ENCODE measurements around the gene GABRG3.
A peak's percentile ranks its signal among the peaks of the same experiment; 100 is the strongest.
"Not testable (repeated sequence)": the region's sequence is repeated elsewhere in the genome, so short reads cannot be mapped to it uniquely, and the experiment has no call there.

Gene GABRG3

GRCh38 chr15:27353856-27354255 is 382.9 kb downstream of the GABRG3 start:
- no peak for DNase-seq

GRCh38 chr15:27358751-27359434 is 387.9 kb downstream of the GABRG3 start:
- peak; percentile 9 for DNase-seq

- no peak for DNase-seq
These were observed 388.6 kb downstream of the GABRG3 start for GRCh38 chr15:27359586-27359985.

GRCh38 chr15:27360316-27360715 is 389.3 kb downstream of the GABRG3 start:
- DNase-seq, result no peak

- no peak for DNase-seq
These were observed 390.5 kb downstream of the GABRG3 start for GRCh38 chr15:27361438-27361837.

- DNase-seq, result no peak
These were observed 394.5 kb downstream of the GABRG3 start for GRCh38 chr15:27365456-27365855.

- DNase-seq, result not testable (repeated sequence)
These were observed 406.4 kb downstream of the GABRG3 start for GRCh38 chr15:27377391-27377790.

GRCh38 chr15:27382361-27383025 is 411.5 kb downstream of the GABRG3 start:
- DNase-seq, result no peak

GRCh38 chr15:27383726-27384125 is 412.7 kb downstream of the GABRG3 start:
- no peak for DNase-seq

GRCh38 chr15:27392163-27392562 is 421.2 kb downstream of the GABRG3 start:
- DNase-seq, result no peak

GRCh38 chr15:27396521-27396920 is 425.5 kb downstream of the GABRG3 start:
- DNase-seq, result no peak

GRCh38 chr15:27396996-27397395 is 426.0 kb downstream of the GABRG3 start:
- no peak for DNase-seq

GRCh38 chr15:27398631-27399161 is 427.7 kb downstream of the GABRG3 start:
- DNase-seq, result no peak

GRCh38 chr15:27399241-27399640 is 428.3 kb downstream of the GABRG3 start:
- no peak for DNase-seq

GRCh38 chr15:27401471-27401870 is 430.5 kb downstream of the GABRG3 start:
- no peak for DNase-seq

GRCh38 chr15:27408428-27408827 is 437.4 kb downstream of the GABRG3 start:
- no peak for DNase-seq

- no peak for DNase-seq
These were observed 440.1 kb downstream of the GABRG3 start for GRCh38 chr15:27410996-27411605.

GRCh38 chr15:27412415-27412814 is 441.4 kb downstream of the GABRG3 start:
- DNase-seq, result no peak

- DNase-seq, result no peak
These were observed 443.3 kb downstream of the GABRG3 start for GRCh38 chr15:27414168-27414870.

GRCh38 chr15:27418726-27419125 is 447.7 kb downstream of the GABRG3 start:
- DNase-seq, result peak; percentile 4

GRCh38 chr15:27422997-27423396 is 452.0 kb downstream of the GABRG3 start:
- DNase-seq, result no peak

- no peak for DNase-seq
These were observed 455.8 kb downstream of the GABRG3 start for GRCh38 chr15:27426805-27427204.

GRCh38 chr15:27427276-27427675 is 456.3 kb downstream of the GABRG3 start:
- no peak for DNase-seq
